K562 (cell line): ENCODE data around the gene ANXA2. TPM values are rescaled to one million over a fixed set of nuclear protein-coding genes. Genes with fewer than 3 reads are reported as not detected.

Source experiments
- ATAC-seq: fragments of 200-7000 bp; cut with Tn5 transposase; 3 replicates; pipeline ENCODE4 v1.9.1; 2020; ENCODE audit warnings: moderate library complexity
- BruUV-seq: library from RNA; stranded (reverse); fragments of 400-500 nt; replicated peaks from 2 replicates; lab custom pipeline; 2021; lab: Mats Ljungman, UMichigan
- CTCF ChIA-PET: fragments of 300-600 bp; formaldehyde crosslinking; extraction: SDS; loops from one replicate; lab custom pipeline; 2021; ENCODE audit warnings: low intra/inter-chr PET ratio; lab: Yijun Ruan, JAX
- POLR2A ChIA-PET: fragments of 300-600, 350-650 bp; sonication (Branson Sonifier 250); formaldehyde crosslinking; extraction: SDS; loops from one replicate; lab custom pipeline; 2021; ENCODE audit warnings: antibody characterized with exemption, inconsistent platforms; lab: Yijun Ruan, JAX
- DNase-seq, 4 experiments: peaks; one replicate each; pipeline versions ENCODE4 v3.0.0 to v3.0.0-alpha.2; 2011 to 2018; ENCODE audit warnings: low spot score in 3 of 4, mixed read lengths in 3 of 4; ENCODE audit errors: extremely low read depth in 1 of 4
- FAIRE-seq: peaks from 2 replicates; lab custom pipeline; 2011; peaks lifted over from hg19 to GRCh38; lab: Jason Lieb, UNC
- H2AFZ ChIP-seq: 2 replicates; pipeline ENCODE4 v1.6.0; 2011; ENCODE audit warnings: low read depth, low read length, control low read depth, inconsistent platforms
- H3K27ac ChIP-seq: fragments of 200-600 bp; 3 replicates; pipeline ENCODE4 v1.8.0; 2011; ENCODE audit warnings: low read depth, mild to moderate bottlenecking, control low read depth, inconsistent platforms, low read length, moderate library complexity, mixed read lengths; ENCODE audit errors: extremely low read depth
- H3K27me3 ChIP-seq, 2 experiments: fragments of 300-600 bp in 1 of 2; 2 replicates in 1 of 2; 3 replicates in 1 of 2; pipeline versions ENCODE4 v1.6.0 to v1.8.0; 2011; ENCODE audit warnings: inconsistent platforms in 2 of 2, low read length in 2 of 2, mild to moderate bottlenecking in 1 of 2, mixed read lengths in 1 of 2, moderate library complexity in 1 of 2; ENCODE audit not compliant: control insufficient read depth in 2 of 2, insufficient read depth in 2 of 2
- H3K36me3 ChIP-seq: fragments of 300-600 bp; 3 replicates; pipeline ENCODE4 v1.8.0; 2011; ENCODE audit warnings: mild to moderate bottlenecking, low read length, inconsistent platforms; ENCODE audit not compliant: control insufficient read depth, insufficient read depth
- H3K4me1 ChIP-seq, 2 experiments: fragments of 200-600 bp in 1 of 2; replicated peaks in 1 of 2; 2 replicates in 1 of 2; 3 replicates in 1 of 2; pipeline versions ENCODE4 v1.5.1 to v1.8.0; 2011; ENCODE audit warnings: inconsistent platforms in 2 of 2, low read length in 2 of 2, mild to moderate bottlenecking in 1 of 2, mixed read lengths in 1 of 2, moderate library complexity in 1 of 2; ENCODE audit not compliant: control insufficient read depth in 2 of 2, insufficient read depth in 2 of 2
- H3K4me2 ChIP-seq: 2 replicates; pipeline ENCODE4 v1.6.1; 2011; ENCODE audit warnings: low read length, control low read depth, inconsistent platforms, mixed read lengths; ENCODE audit not compliant: insufficient read depth
- H3K4me3 ChIP-seq: fragments of 200-600 bp; sonication (generic), shearing (Covaris generic); 2 replicates; pipeline ENCODE4 v1.5.1; 2016; ENCODE audit warnings: control low read depth, inconsistent platforms
- H3K79me2 ChIP-seq: fragments of 200-600 bp; 3 replicates; pipeline ENCODE4 v1.8.0; 2011; ENCODE audit warnings: low read length, inconsistent platforms; ENCODE audit not compliant: control insufficient read depth, insufficient read depth
- H3K9ac ChIP-seq, 2 experiments: 2 replicates each; pipeline versions ENCODE4 v1.6.0 to v1.6.1; 2011; ENCODE audit warnings: low read depth in 2 of 2, low read length in 2 of 2, control low read depth in 1 of 2, inconsistent platforms in 1 of 2, mild to moderate bottlenecking in 1 of 2, mixed read lengths in 1 of 2; ENCODE audit not compliant: insufficient read depth in 1 of 2
- H3K9me1 ChIP-seq: one replicate; pipeline ENCODE4 v1.6.0; 2011; ENCODE audit warnings: inconsistent platforms, mild to moderate bottlenecking, low read length, moderate library complexity; ENCODE audit not compliant: control insufficient read depth, insufficient read depth
- H3K9me3 ChIP-seq: replicated peaks from 2 replicates; pipeline ENCODE4 v1.5.1; 2011; ENCODE audit warnings: low read depth, low read length, inconsistent platforms; ENCODE audit not compliant: control insufficient read depth, insufficient read depth
- H4K20me1 ChIP-seq: replicated peaks from 2 replicates; pipeline ENCODE4 v1.6.1; 2011; ENCODE audit warnings: low read length, inconsistent platforms, mixed read lengths; ENCODE audit not compliant: control insufficient read depth, insufficient read depth
- CEBPG ChIP-seq, 3 experiments: fragments of 200-800 bp in 1 of 3; sonication (Bioruptor generic) in 1 of 3; sonication (generic) in 1 of 3; formaldehyde crosslinking in 1 of 3; IDR thresholded peaks in 2 of 3; conservative IDR thresholded peaks in 1 of 3; 2 replicates each; pipeline versions ENCODE4 v1.6.1 to v1.8.0; 2016 to 2022; ENCODE audit warnings: missing compliant biosample characterization in 2 of 3, missing genetic modification characterization in 2 of 3, mild to moderate bottlenecking in 1 of 3, missing genetic modification reagents in 1 of 3
- RB1 ChIP-seq: fragments of 450-650 bp; IDR thresholded peaks from 2 replicates; pipeline ENCODE4 v1.6.1; 2017; ENCODE audit warnings: low read depth, mild to moderate bottlenecking
- REST ChIP-seq, 2 experiments: fragments of 450-650 bp; formaldehyde crosslinking in 1 of 2; IDR thresholded peaks; 2 replicates each; pipeline versions ENCODE4 v1.4.0 to v1.6.1; 2014 to 2020; ENCODE audit warnings: mild to moderate bottlenecking in 2 of 2, borderline replicate concordance in 1 of 2, low read depth in 1 of 2
- RUNX1 ChIP-seq: sonication (generic); IDR thresholded peaks from 2 replicates; pipeline ENCODE4 v1.6.1; 2016; ENCODE audit warnings: antibody characterized with exemption, low read depth
- SMC3 ChIP-seq: conservative IDR thresholded peaks from 2 replicates; pipeline ENCODE4 v1.6.1; 2011; ENCODE audit warnings: low read depth, low read length, improper control_type of control experiment; ENCODE audit not compliant: insufficient read depth
- ZBTB1 ChIP-seq: sonication (generic); formaldehyde crosslinking; IDR thresholded peaks from 2 replicates; pipeline ENCODE4 v1.8.1; 2023; ENCODE audit warnings: missing genetic modification reagents, low read depth, mild to moderate bottlenecking, borderline replicate concordance
- WGBS: fragments of 100-300 bp; shearing (Covaris generic); methylation state at CpG from one replicate; pipeline ENCODE4 v1.1.6; 2016; ENCODE audit warnings: low coverage, mixed read lengths; ENCODE audit not compliant: insufficient coverage; ENCODE audit errors: missing lambda C conversion rate; 5-methylcytosine and 5-hydroxymethylcytosine counted together
- in situ Hi-C: fragments of 300-500 bp; cut with MboI; formaldehyde crosslinking; loops from 4 replicates; pipeline ENCODE4 v1.15.0; 2018; ENCODE audit warnings: inconsistent platforms, mixed read lengths
- intact Hi-C: fragments of 100-400 bp; cut with micrococcal nuclease; formaldehyde crosslinking; loops from 2 replicates; pipeline ENCODE4 v1.14.2; 2022
- polyA plus RNA-seq, 8 experiments: library from polyadenylated mRNA; depleted of rRNA in 4 of 8; stranded (reverse) in 5 of 8; unstranded in 3 of 8; fragments of >200 nt; fragmentation: Nextera tagmentation in 2 of 8; fragmentation: Illumina TruSeq in 1 of 8; extraction: Ambion mirVana in 2 of 8; extraction: Trizol in 1 of 8; gene quantifications; 2 replicates each; pipeline versions ENCODE4 v1.2.1 to v1.2.3, GENCODE V29; 2011 to 2014; ENCODE audit warnings: inconsistent platforms in 1 of 8, missing spikeins in 1 of 8
- total RNA-seq, 7 experiments: library from RNA; depleted of rRNA in 6 of 7; stranded (reverse); fragments of >200 nt in 6 of 7; fragmentation: Illumina TruSeq in 2 of 7; extraction: Trizol in 2 of 7; gene quantifications; 2 replicates each; pipeline versions ENCODE4 v1.2.1 to v1.2.3, GENCODE V29; 2011 to 2021; ENCODE audit warnings: low replicate concordance in 1 of 7
- TF ChIP-seq, protein P1 (sequence below), 3 experiments: IDR thresholded peaks in 2 of 3; conservative IDR thresholded peaks in 1 of 3; 2 replicates each; pipeline ENCODE4 v1.5.1; 2011 to 2012; ENCODE audit warnings: low read length in 3 of 3, mild to moderate bottlenecking in 3 of 3, control low read depth in 2 of 3, improper control_type of control experiment in 1 of 3, inconsistent platforms in 1 of 3, low read depth in 1 of 3, mixed read lengths in 1 of 3, moderate library complexity in 1 of 3; ENCODE audit not compliant: insufficient read depth in 2 of 3

ANXA2 gene
- total and polyA plus RNA-seq, 9 of the 15 experiments (the other 6 are each of a cell fraction or from before 2014, with no cell fraction given) = 301 to 1,102 (median 452) TPM

GRCh38 chr15:60340207-60340921 lies 57.4 kb downstream of the ANXA2 start:
- no peaks in the 10 kb centered on the region for H3K9me3 ChIP-seq
- H4K20me1 ChIP-seq = no peaks in the 10 kb centered on the region
- H2AFZ ChIP-seq = no peak overlapping the region
- ChIA-PET CTCF (interaction anchor here (0.7 kb wide), 1 partner anchor 104 kb away, joined by 3 read pairs; no protein-coding TSS in a partner anchor), POLR2A (interaction anchor here (0.6 to 1.0 kb wide), 2 partner anchors 31 to 587 kb away, joined by 3 read pairs; no protein-coding TSS in a partner anchor)
- ATAC-seq (peak; percentile 69), DNase-seq (peak in 1 of 4 experiments; percentile 12), FAIRE-seq (no peak)
- in situ Hi-C loops (loop anchor here (25.0 kb wide), 1 partner anchor 572 kb away; no protein-coding TSS in a partner anchor), intact Hi-C loops (loop anchor here (5.0 kb wide), 1 partner anchor 182 kb away; no protein-coding TSS in a partner anchor)
- no peak overlapping the region for H3K27ac ChIP-seq
- H3K4me2 ChIP-seq = no peak overlapping the region
- WGBS = 15% methylated on average over 9 of the region's 9 CpGs
- no peak overlapping the region for H3K9ac ChIP-seq
- H3K79me2 ChIP-seq = no peaks in the 10 kb centered on the region
- H3K27me3 ChIP-seq = peaks cover 17 to 23% of the 10 kb centered on the region in 2 experiments; a peak in 4 of 5 replicates
- no peaks in the 10 kb centered on the region for H3K4me1 ChIP-seq
- no peak overlapping the region for H3K4me3 ChIP-seq
- H3K9me1 ChIP-seq = no peaks in the 10 kb centered on the region
- BruUV-seq = no TSS peak
- H3K36me3 ChIP-seq = no peaks in the 10 kb centered on the region
- peak; percentile 5; the same call in 1 of the 2 replicates for TF ChIP-seq REST (IDR thresholded peaks at IDR 0.05; ENCODE audit: borderline replicate concordance)
- TF ChIP-seq REST (CRISPR knock-in tag; IDR thresholded peaks at IDR 0.05; ENCODE audit: low read depth) = no peak
- no peak for TF ChIP-seq ZBTB1
- no peak for TF ChIP-seq CEBPG (CRISPR knock-in tag; IDR thresholded peaks at IDR 0.05)
- peak in 1 of 2 experiments; percentile 50; a peak in 1 of 4 replicates for TF ChIP-seq CEBPG (tag; conservative IDR thresholded peaks at IDR 0.05 in 1 of 2, IDR thresholded peaks at IDR 0.05 in 1 of 2)
- TF ChIP-seq RUNX1 = no peak
- TF ChIP-seq, protein P1, sequence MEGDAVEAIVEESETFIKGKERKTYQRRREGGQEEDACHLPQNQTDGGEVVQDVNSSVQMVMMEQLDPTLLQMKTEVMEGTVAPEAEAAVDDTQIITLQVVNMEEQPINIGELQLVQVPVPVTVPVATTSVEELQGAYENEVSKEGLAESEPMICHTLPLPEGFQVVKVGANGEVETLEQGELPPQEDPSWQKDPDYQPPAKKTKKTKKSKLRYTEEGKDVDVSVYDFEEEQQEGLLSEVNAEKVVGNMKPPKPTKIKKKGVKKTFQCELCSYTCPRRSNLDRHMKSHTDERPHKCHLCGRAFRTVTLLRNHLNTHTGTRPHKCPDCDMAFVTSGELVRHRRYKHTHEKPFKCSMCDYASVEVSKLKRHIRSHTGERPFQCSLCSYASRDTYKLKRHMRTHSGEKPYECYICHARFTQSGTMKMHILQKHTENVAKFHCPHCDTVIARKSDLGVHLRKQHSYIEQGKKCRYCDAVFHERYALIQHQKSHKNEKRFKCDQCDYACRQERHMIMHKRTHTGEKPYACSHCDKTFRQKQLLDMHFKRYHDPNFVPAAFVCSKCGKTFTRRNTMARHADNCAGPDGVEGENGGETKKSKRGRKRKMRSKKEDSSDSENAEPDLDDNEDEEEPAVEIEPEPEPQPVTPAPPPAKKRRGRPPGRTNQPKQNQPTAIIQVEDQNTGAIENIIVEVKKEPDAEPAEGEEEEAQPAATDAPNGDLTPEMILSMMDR (IDR thresholded peaks at IDR 0.05 in 2 of 3, conservative IDR thresholded peaks at IDR 0.05 in 1 of 3; ENCODE audit: insufficient read depth in 2 of 3, low read depth in 1 of 3, low read length in 3 of 3) = peak in 2 of 3 experiments; percentile 46 to 53; a peak in 4 of 6 replicates
- TF ChIP-seq RB1 = 0 out of 2 replicates have a peak, but pooled peaks have one; percentile 13
- 0 out of 2 replicates have a peak, but pooled peaks have one; percentile 12 for TF ChIP-seq SMC3
